ENCODE results near the gene DAZAP1.

The DAZAP1 gene

GRCh38 chr19:1460033-1460995, 52.9 kb downstream of the DAZAP1 start:
- DNase-seq: no peak

- no peak for DNase-seq
Measured at GRCh38 chr19:1461862-1462261, 54.5 kb downstream of the DAZAP1 start.

- no peak for DNase-seq
Measured at GRCh38 chr19:1465191-1466016, 58.0 kb downstream of the DAZAP1 start.

GRCh38 chr19:1466018-1466460, 58.7 kb downstream of the DAZAP1 start:
- DNase-seq: no peak

- DNase-seq: no peak
Measured at GRCh38 chr19:1466461-1467214, 59.3 kb downstream of the DAZAP1 start.

GRCh38 chr19:1467215-1467489, 59.8 kb downstream of the DAZAP1 start:
- DNase-seq: no peak

GRCh38 chr19:1467490-1468273, 60.3 kb downstream of the DAZAP1 start:
- DNase-seq: no peak

GRCh38 chr19:1468274-1468820, 61.0 kb downstream of the DAZAP1 start:
- no peak for DNase-seq

- DNase-seq: no peak
Measured at GRCh38 chr19:1468821-1469254, 61.5 kb downstream of the DAZAP1 start.

- no peak for DNase-seq
Measured at GRCh38 chr19:1469255-1470054, 62.1 kb downstream of the DAZAP1 start.

GRCh38 chr19:1470055-1470304, 62.6 kb downstream of the DAZAP1 start:
- no peak for DNase-seq

GRCh38 chr19:1470305-1471009, 63.1 kb downstream of the DAZAP1 start:
- DNase-seq: peak in 1 of 2 donors; percentile 25

- DNase-seq: no peak
Measured at GRCh38 chr19:1471010-1471514, 63.7 kb downstream of the DAZAP1 start.

- peak in 1 of 2 donors; percentile 45 for DNase-seq
Measured at GRCh38 chr19:1471515-1472160, 64.3 kb downstream of the DAZAP1 start.

GRCh38 chr19:1472231-1473084, 65.1 kb downstream of the DAZAP1 start:
- no peak for DNase-seq

- no peak for DNase-seq
Measured at GRCh38 chr19:1473085-1473851, 65.9 kb downstream of the DAZAP1 start.

- peak; percentile 49 to 55 for DNase-seq
Measured at GRCh38 chr19:1474011-1474764, 66.8 kb downstream of the DAZAP1 start.
